H1 (cell line): Measurements from ENCODE around the gene HIPK3.

Experiments
- GABPA ChIP-seq: IDR thresholded peaks from 2 replicates; pipeline ENCODE4 v1.6.1; 2011; ENCODE audit warnings: mild to moderate bottlenecking, low read length, moderate library complexity, borderline replicate concordance; ENCODE audit not compliant: insufficient read depth
- SP1 ChIP-seq: IDR thresholded peaks from 2 replicates; pipeline ENCODE4 v1.6.1; 2011; ENCODE audit warnings: low read depth, low read length
- SUZ12 ChIP-seq: fragments of 200-600 bp; sonication (generic); IDR thresholded peaks from 2 replicates; pipeline ENCODE4 v1.6.1; 2012; ENCODE audit warnings: mild to moderate bottlenecking, inconsistent platforms, low read length, moderate library complexity, mixed read lengths

- TF ChIP-seq GABPA (no peak), SUZ12 (no peak), SP1 (no peak)
These were observed 139.2 kb downstream of the HIPK3 start for GRCh38 chr11:33396361-33396760.
